CD14-positive monocyte (primary cell): Measurements from ENCODE around the gene FIGLA. TPM values are rescaled to one million over a fixed set of nuclear protein-coding genes. Genes with fewer than 3 reads are reported as not detected.
A peak's percentile ranks its signal among the peaks of the same experiment; 100 is the strongest.

Source experiments
- DNase-seq, 3 donors: peaks; one replicate each; pipeline ENCODE4 v3.0.0-alpha.2; 2011 to 2022
- H2AFZ ChIP-seq: 2 replicates; pipeline ENCODE4 v1.6.0; 2012; ENCODE audit warnings: mild to moderate bottlenecking, low read depth, low read length, inconsistent platforms; ENCODE audit not compliant: insufficient read depth, poor library complexity, severe bottlenecking
- H3K27ac ChIP-seq, 2 donors: 1 replicate in 1 of 2; 2 replicates in 1 of 2; pipeline ENCODE4 v1.5.1; 2012 to 2013; ENCODE audit warnings: low read length in 2 of 2, control low read depth in 1 of 2, inconsistent platforms in 1 of 2, low read depth in 1 of 2, mild to moderate bottlenecking in 1 of 2
- H3K27me3 ChIP-seq, 2 donors: one replicate each; pipeline versions ENCODE4 v1.6.0 to v1.6.1; 2011 to 2013; ENCODE audit warnings: low read length in 2 of 2; ENCODE audit not compliant: control insufficient read depth in 2 of 2, insufficient read depth in 2 of 2
- H3K36me3 ChIP-seq, 2 donors: replicated peaks in 1 of 2; 1 replicate in 1 of 2; 2 replicates in 1 of 2; pipeline versions ENCODE4 v1.5.1 to v1.6.1; 2012 to 2013; ENCODE audit warnings: low read length in 2 of 2, control low read depth in 1 of 2, inconsistent platforms in 1 of 2, mild to moderate bottlenecking in 1 of 2; ENCODE audit not compliant: insufficient read depth in 2 of 2, control insufficient read depth in 1 of 2
- H3K4me1 ChIP-seq, 2 donors: 1 replicate in 1 of 2; 2 replicates in 1 of 2; pipeline versions ENCODE4 v1.5.1 to v1.6.1; 2012 to 2013; ENCODE audit warnings: low read length in 2 of 2, control low read depth in 1 of 2, inconsistent platforms in 1 of 2, mild to moderate bottlenecking in 1 of 2, moderate library complexity in 1 of 2; ENCODE audit not compliant: insufficient read depth in 2 of 2, control insufficient read depth in 1 of 2
- H3K4me2 ChIP-seq: replicated peaks from 2 replicates; pipeline ENCODE3; 2012; ENCODE audit warnings: low read length, moderate library complexity, mild to moderate bottlenecking; ENCODE audit not compliant: poor library complexity, severe bottlenecking; ENCODE audit errors: extremely low read depth
- H3K4me3 ChIP-seq, 3 experiments: fragments of 200-600 bp in 1 of 3; sonication (generic) in 1 of 3; replicated peaks in 1 of 3; 1 replicate in 2 of 3; 2 replicates in 1 of 3; pipeline ENCODE4 v1.5.1; 2011 to 2013; ENCODE audit warnings: low read length in 3 of 3, mild to moderate bottlenecking in 3 of 3, control low read depth in 2 of 3, low read depth in 2 of 3, inconsistent platforms in 1 of 3, moderate library complexity in 1 of 3
- H3K79me2 ChIP-seq: 2 replicates; pipeline ENCODE4 v1.6.0; 2012; ENCODE audit warnings: mild to moderate bottlenecking, control low read depth, inconsistent platforms, low read length, moderate library complexity; ENCODE audit not compliant: insufficient read depth
- H3K9ac ChIP-seq: 2 replicates; pipeline ENCODE4 v1.6.0; 2017; ENCODE audit warnings: low read length, mild to moderate bottlenecking; ENCODE audit not compliant: insufficient read depth, poor library complexity, severe bottlenecking
- H3K9me3 ChIP-seq, 2 donors: replicated peaks in 1 of 2; 1 replicate in 1 of 2; 2 replicates in 1 of 2; pipeline versions ENCODE4 v1.5.1 to v1.6.1; 2012 to 2013; ENCODE audit warnings: low read length in 2 of 2, control low read depth in 1 of 2; ENCODE audit not compliant: control insufficient read depth in 1 of 2, insufficient read depth in 1 of 2
- H4K20me1 ChIP-seq: 2 replicates; pipeline ENCODE4 v1.6.0; 2012; ENCODE audit warnings: mild to moderate bottlenecking, low read length, control low read depth, moderate library complexity; ENCODE audit not compliant: insufficient read depth
- H3K27ac Mint-ChIP-seq, 7 donors: one replicate each; pipeline ENCODE4 v1.8.0; 2020; ENCODE audit warnings: mild to moderate bottlenecking in 7 of 7, mixed read lengths in 7 of 7, moderate library complexity in 6 of 7, inconsistent platforms in 2 of 7
- H3K27me3 Mint-ChIP-seq, 3 donors: one replicate each; pipeline ENCODE4 v1.8.0; 2021 to 2022; ENCODE audit warnings: low read depth in 3 of 3, mild to moderate bottlenecking in 3 of 3, mixed read lengths in 3 of 3, moderate library complexity in 3 of 3, inconsistent platforms in 1 of 3
- H3K36me3 Mint-ChIP-seq, 2 donors: one replicate each; pipeline ENCODE4 v1.8.0; 2020; ENCODE audit warnings: mixed read lengths in 2 of 2, inconsistent platforms in 1 of 2, mild to moderate bottlenecking in 1 of 2
- H3K4me1 Mint-ChIP-seq: one replicate; pipeline ENCODE4 v1.8.0; 2020; ENCODE audit warnings: mild to moderate bottlenecking, mixed read lengths
- H3K4me3 Mint-ChIP-seq, 2 donors: one replicate each; pipeline ENCODE4 v1.8.0; 2020; ENCODE audit warnings: mild to moderate bottlenecking in 2 of 2, mixed read lengths in 2 of 2, moderate library complexity in 1 of 2
- H3K9me3 Mint-ChIP-seq, 7 donors: one replicate each; pipeline ENCODE4 v1.8.0; 2020 to 2022; ENCODE audit warnings: mixed read lengths in 7 of 7, mild to moderate bottlenecking in 6 of 7, moderate library complexity in 6 of 7, inconsistent platforms in 2 of 7
- WGBS: methylation state at CpG from one replicate; pipeline ENCODE4 v1.1.5; 2013; ENCODE audit warnings: missing lambda C conversion rate; ENCODE audit not compliant: insufficient coverage; 5-methylcytosine and 5-hydroxymethylcytosine counted together
- intact Hi-C, 2 donors: fragments of 100-400 bp; cut with micrococcal nuclease; formaldehyde crosslinking; loops; one replicate each; pipeline versions ENCODE4 v1.15.0 to v1.15.1; 2023
- polyA plus RNA-seq, 3 donors: library from polyadenylated mRNA; depleted of rRNA in 1 of 3; unstranded in 2 of 3; stranded (reverse) in 1 of 3; fragments of 300-500 nt in 2 of 3; fragments of >200 nt in 1 of 3; fragmentation: Illumina TruSeq in 2 of 3; gene quantifications; 1 replicate in 2 of 3; 2 replicates in 1 of 3; pipeline ENCODE4 v1.2.3, GENCODE V29; 2012 to 2021
- TF ChIP-seq, protein P1 (sequence below): fragments of 200-600 bp; IDR thresholded peaks from one replicate; pipeline ENCODE4 v1.8.0; 2022; ENCODE audit warnings: antibody characterized with exemption, mild to moderate bottlenecking

The FIGLA gene
- polyA plus RNA-seq, 3 donors = 0.13 TPM; not detected in 2

DNA sequence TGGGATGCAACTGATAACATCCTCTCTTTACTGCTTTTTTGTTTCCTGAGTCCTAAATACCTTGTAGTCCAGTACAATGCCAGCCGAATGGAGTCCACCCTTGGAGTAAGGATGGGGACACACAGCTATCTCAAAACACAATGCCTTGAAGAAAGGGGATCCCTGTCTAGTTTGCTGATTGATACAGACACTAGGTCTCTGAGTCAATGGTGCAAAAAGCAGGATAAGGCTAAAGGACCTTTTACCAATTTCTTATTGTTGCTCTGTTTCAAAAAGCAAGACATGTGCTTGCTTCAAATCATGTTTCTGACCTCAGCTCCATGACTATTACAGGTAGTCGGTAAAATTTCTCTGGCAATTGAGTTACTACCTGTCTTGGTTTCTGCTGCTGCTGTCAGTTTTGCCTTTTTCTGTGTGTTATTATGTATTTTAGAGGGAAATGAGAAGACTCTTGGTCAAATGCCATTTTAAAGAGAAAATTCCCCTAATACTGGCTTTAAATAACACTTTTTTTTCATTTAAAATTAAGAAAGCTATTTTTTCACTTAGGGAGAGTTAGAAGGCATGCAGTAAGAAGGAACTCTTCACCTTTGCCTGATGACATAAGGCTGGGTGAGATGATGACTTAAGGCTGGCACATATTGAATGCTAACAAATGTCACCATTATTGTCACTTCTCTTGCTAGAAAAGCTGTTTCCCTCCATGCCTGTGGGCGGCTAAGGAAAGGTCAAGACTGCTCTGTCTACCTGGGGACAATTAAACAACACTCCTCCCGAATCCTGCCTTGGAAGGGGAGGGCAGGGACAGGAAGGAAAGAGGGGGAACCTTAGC is 4.9 kb upstream of the FIGLA start:
- no peak overlapping the region for H3K4me3 Mint-ChIP-seq
- Histone ChIP-seq H4K20me1 (no peaks in the 10 kb centered on the region), H3K79me2 (no peaks in the 10 kb centered on the region), H3K9ac (no peak overlapping the region), H3K4me1 (peaks cover 67 to 88% of the 10 kb centered on the region in 2 donors), H3K9me3 (peaks cover 0 to 5% of the 10 kb centered on the region in 2 donors), H3K27me3 (peaks cover 10% of the 10 kb centered on the region in 2 donors), H3K4me3 (no peak overlapping the region), H2AFZ (no peak overlapping the region), H3K36me3 (no peaks in the 10 kb centered on the region), H3K4me2 (no peak overlapping the region), H3K27ac (no peak overlapping the region)
- H3K27ac Mint-ChIP-seq = peak overlapping the region in 2 of 7 donors; percentile 69 to 82
- WGBS = no CpG with 5 or more reads among the region's 4 CpGs
- H3K36me3 Mint-ChIP-seq = peaks cover 19 to 20% of the 10 kb centered on the region in 2 donors
- intact Hi-C loops = no loop called here
- TF ChIP-seq, protein P1, sequence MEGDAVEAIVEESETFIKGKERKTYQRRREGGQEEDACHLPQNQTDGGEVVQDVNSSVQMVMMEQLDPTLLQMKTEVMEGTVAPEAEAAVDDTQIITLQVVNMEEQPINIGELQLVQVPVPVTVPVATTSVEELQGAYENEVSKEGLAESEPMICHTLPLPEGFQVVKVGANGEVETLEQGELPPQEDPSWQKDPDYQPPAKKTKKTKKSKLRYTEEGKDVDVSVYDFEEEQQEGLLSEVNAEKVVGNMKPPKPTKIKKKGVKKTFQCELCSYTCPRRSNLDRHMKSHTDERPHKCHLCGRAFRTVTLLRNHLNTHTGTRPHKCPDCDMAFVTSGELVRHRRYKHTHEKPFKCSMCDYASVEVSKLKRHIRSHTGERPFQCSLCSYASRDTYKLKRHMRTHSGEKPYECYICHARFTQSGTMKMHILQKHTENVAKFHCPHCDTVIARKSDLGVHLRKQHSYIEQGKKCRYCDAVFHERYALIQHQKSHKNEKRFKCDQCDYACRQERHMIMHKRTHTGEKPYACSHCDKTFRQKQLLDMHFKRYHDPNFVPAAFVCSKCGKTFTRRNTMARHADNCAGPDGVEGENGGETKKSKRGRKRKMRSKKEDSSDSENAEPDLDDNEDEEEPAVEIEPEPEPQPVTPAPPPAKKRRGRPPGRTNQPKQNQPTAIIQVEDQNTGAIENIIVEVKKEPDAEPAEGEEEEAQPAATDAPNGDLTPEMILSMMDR = no peak
- DNase-seq = no peak
- H3K27me3 Mint-ChIP-seq = peaks cover 12 to 18% (median 14%) of the 10 kb centered on the region in 3 donors
- H3K4me1 Mint-ChIP-seq = peaks cover 66% of the 10 kb centered on the region
- peaks cover 8 to 23% (median 16%) of the 10 kb centered on the region in 7 donors for H3K9me3 Mint-ChIP-seq

DNA sequence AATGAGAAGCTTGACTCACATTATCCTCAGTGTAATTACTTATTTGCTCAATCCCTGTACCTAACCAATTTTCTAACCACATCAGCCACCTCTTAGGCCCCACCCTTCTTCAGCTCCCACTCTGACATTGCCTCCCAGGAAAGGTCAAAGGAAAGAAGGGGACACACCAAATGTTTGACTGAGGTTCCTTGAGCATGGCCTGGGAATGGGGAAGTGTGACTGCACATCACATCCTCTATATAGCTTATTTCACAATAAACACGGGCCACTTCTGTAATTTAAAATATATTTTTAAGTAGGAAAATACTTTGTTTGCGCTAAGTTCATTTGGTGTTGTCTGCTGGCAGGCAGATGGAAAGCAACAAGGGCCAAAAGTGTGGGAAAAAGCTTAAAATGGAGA is 3.0 kb upstream of the FIGLA start:
- Histone ChIP-seq H3K9ac (no peak overlapping the region), H3K79me2 (no peaks in the 10 kb centered on the region), H3K4me3 (peak overlapping the region in 1 of 3 experiments; percentile 23), H2AFZ (no peak overlapping the region), H3K27me3 (peaks cover 23 to 30% of the 10 kb centered on the region in 2 donors), H3K4me1 (peaks cover 70 to 88% of the 10 kb centered on the region in 2 donors), H3K4me2 (peak overlapping the region; percentile 52), H3K36me3 (no peaks in the 10 kb centered on the region), H3K9me3 (no peaks in the 10 kb centered on the region), H4K20me1 (no peaks in the 10 kb centered on the region), H3K27ac (peak overlapping the region; percentile 19 to 63)
- intact Hi-C loops = loop anchor here in 1 of 2 donors (5.0 kb wide), 1 partner anchor 154 kb away; no protein-coding TSS in a partner anchor
- H3K4me1 Mint-ChIP-seq = peaks cover 72% of the 10 kb centered on the region
- H3K4me3 Mint-ChIP-seq = peak overlapping the region; percentile 56 to 81
- no CpG with 5 or more reads among the region's 2 CpGs for WGBS
- TF ChIP-seq, protein P1 = no peak
- peaks cover 26 to 33% (median 28%) of the 10 kb centered on the region in 3 donors for H3K27me3 Mint-ChIP-seq
- H3K9me3 Mint-ChIP-seq = peaks cover 3 to 16% (median 6%) of the 10 kb centered on the region in 7 donors
- peaks cover 14 to 22% of the 10 kb centered on the region in 2 donors for H3K36me3 Mint-ChIP-seq
- peak; percentile 73 to 83 (median 83) for DNase-seq
- H3K27ac Mint-ChIP-seq = peak overlapping the region; percentile 92 to 96 (median 95)
